K562 (cell line): ENCODE data around the gene SFMBT2. TPM values are rescaled to one million over a fixed set of nuclear protein-coding genes. Genes with fewer than 3 reads are reported as not detected.

Source experiments
- ATF6 ChIP-seq: sonication (generic); formaldehyde crosslinking; IDR thresholded peaks from 2 replicates; pipeline ENCODE4 v1.4.0; 2020; ENCODE audit warnings: mild to moderate bottlenecking, missing genetic modification reagents
- EP400 ChIP-seq: fragments of 450-650 bp; IDR thresholded peaks from 2 replicates; pipeline ENCODE4 v1.6.1; 2017; ENCODE audit warnings: antibody characterized with exemption, mild to moderate bottlenecking, moderate library complexity
- SNIP1 ChIP-seq: fragments of 450-650 bp; IDR thresholded peaks from 2 replicates; pipeline ENCODE4 v1.7.1; 2017; ENCODE audit warnings: low read depth, mild to moderate bottlenecking
- ZNF121 ChIP-seq: sonication (generic); formaldehyde crosslinking; conservative IDR thresholded peaks from 2 replicates; pipeline ENCODE4 v1.8.0; 2022; ENCODE audit warnings: missing genetic modification reagents
- ZNF316 ChIP-seq: fragments of 450-650 bp; IDR thresholded peaks from 2 replicates; pipeline ENCODE4 v1.6.1; 2016
- ZNF76 ChIP-seq: fragments of 250-450 bp; sonication (Bioruptor Pico); IDR thresholded peaks from 2 replicates; pipeline ENCODE4 v1.4.0; 2020; ENCODE audit warnings: mild to moderate bottlenecking, moderate library complexity, borderline replicate concordance
- polyA plus RNA-seq, 8 experiments: library from polyadenylated mRNA; depleted of rRNA in 4 of 8; stranded (reverse) in 5 of 8; unstranded in 3 of 8; fragments of >200 nt; fragmentation: Nextera tagmentation in 2 of 8; fragmentation: Illumina TruSeq in 1 of 8; extraction: Ambion mirVana in 2 of 8; extraction: Trizol in 1 of 8; gene quantifications; 2 replicates each; pipeline versions ENCODE4 v1.2.1 to v1.2.3, GENCODE V29; 2011 to 2014; ENCODE audit warnings: inconsistent platforms in 1 of 8, missing spikeins in 1 of 8
- total RNA-seq, 7 experiments: library from RNA; depleted of rRNA in 6 of 7; stranded (reverse); fragments of >200 nt in 6 of 7; fragmentation: Illumina TruSeq in 2 of 7; extraction: Trizol in 2 of 7; gene quantifications; 2 replicates each; pipeline versions ENCODE4 v1.2.1 to v1.2.3, GENCODE V29; 2011 to 2021; ENCODE audit warnings: low replicate concordance in 1 of 7
- TF ChIP-seq, protein P1 (sequence below), 2 experiments: IDR thresholded peaks; 2 replicates each; pipeline ENCODE4 v1.6.1; 2012; ENCODE audit warnings: improper control_type of control experiment in 2 of 2, low read depth in 2 of 2, low read length in 2 of 2, borderline replicate concordance in 1 of 2

Gene SFMBT2
- total and polyA plus RNA-seq, 9 of the 15 experiments (the other 6 are each of a cell fraction or from before 2014, with no cell fraction given), result 1.2 to 13.6 (median 7.6) TPM

- TF ChIP-seq ATF6 (CRISPR knock-in tag), result no peak
- no peak for TF ChIP-seq ZNF121 (CRISPR knock-in tag)
- TF ChIP-seq EP400, result no peak
- no peak for TF ChIP-seq SNIP1
- TF ChIP-seq ZNF316, result peak; percentile 67
- TF ChIP-seq, protein P1, sequence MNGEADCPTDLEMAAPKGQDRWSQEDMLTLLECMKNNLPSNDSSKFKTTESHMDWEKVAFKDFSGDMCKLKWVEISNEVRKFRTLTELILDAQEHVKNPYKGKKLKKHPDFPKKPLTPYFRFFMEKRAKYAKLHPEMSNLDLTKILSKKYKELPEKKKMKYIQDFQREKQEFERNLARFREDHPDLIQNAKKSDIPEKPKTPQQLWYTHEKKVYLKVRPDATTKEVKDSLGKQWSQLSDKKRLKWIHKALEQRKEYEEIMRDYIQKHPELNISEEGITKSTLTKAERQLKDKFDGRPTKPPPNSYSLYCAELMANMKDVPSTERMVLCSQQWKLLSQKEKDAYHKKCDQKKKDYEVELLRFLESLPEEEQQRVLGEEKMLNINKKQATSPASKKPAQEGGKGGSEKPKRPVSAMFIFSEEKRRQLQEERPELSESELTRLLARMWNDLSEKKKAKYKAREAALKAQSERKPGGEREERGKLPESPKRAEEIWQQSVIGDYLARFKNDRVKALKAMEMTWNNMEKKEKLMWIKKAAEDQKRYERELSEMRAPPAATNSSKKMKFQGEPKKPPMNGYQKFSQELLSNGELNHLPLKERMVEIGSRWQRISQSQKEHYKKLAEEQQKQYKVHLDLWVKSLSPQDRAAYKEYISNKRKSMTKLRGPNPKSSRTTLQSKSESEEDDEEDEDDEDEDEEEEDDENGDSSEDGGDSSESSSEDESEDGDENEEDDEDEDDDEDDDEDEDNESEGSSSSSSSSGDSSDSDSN (IDR thresholded peaks at IDR 0.05; ENCODE audit: borderline replicate concordance in 1 of 2, low read depth in 2 of 2, low read length in 2 of 2), result no peak
- TF ChIP-seq ZNF76 (CRISPR knock-in tag), result no peak
Observed at GRCh38 chr10:7406712-7407333, 4.0 kb downstream of the SFMBT2 start (continued).
